H1 (cell line): ENCODE results near the gene SPATA32. TPM values are rescaled to one million over a fixed set of nuclear protein-coding genes. Genes with fewer than 3 reads are reported as not detected.

Experiments used
- CBX5 ChIP-seq: fragments of 300-800, 300-1000 bp; sonication (generic); IDR thresholded peaks from 2 replicates; pipeline ENCODE4 v1.7.1; 2016; ENCODE audit warnings: antibody characterized with exemption, low read length, low read depth
- CREB1 ChIP-seq: IDR thresholded peaks from 2 replicates; pipeline ENCODE4 v1.6.1; 2012; ENCODE audit warnings: inconsistent platforms
- HDAC2 ChIP-seq, 2 experiments: fragments of 300-600 bp in 1 of 2; sonication (generic) in 1 of 2; IDR thresholded peaks; 2 replicates each; pipeline ENCODE4 v1.6.1; 2011 to 2012; ENCODE audit warnings: low read depth in 2 of 2, low read length in 2 of 2, mild to moderate bottlenecking in 2 of 2, moderate library complexity in 2 of 2, borderline replicate concordance in 1 of 2, inconsistent platforms in 1 of 2
- NANOG ChIP-seq: IDR thresholded peaks from 2 replicates; pipeline ENCODE4 v1.6.1; 2011; ENCODE audit warnings: low read length, low read depth, mild to moderate bottlenecking, inconsistent platforms; ENCODE audit not compliant: insufficient read depth, poor library complexity, severe bottlenecking
- POU5F1 ChIP-seq: IDR thresholded peaks from 2 replicates; pipeline ENCODE4 v1.6.1; 2011; ENCODE audit warnings: low read depth, mild to moderate bottlenecking, low read length, moderate library complexity
- TCF12 ChIP-seq: IDR thresholded peaks from 2 replicates; pipeline ENCODE4 v1.6.1; 2011; ENCODE audit warnings: low read depth, mild to moderate bottlenecking, low read length
- polyA plus RNA-seq, 7 experiments: library from polyadenylated mRNA; depleted of rRNA in 3 of 7; stranded (reverse) in 5 of 7; unstranded in 2 of 7; fragments of >200 nt in 5 of 7; fragments of 200-250 nt in 2 of 7; gene quantifications; 1 replicate in 5 of 7; 2 replicates in 1 of 7; 4 replicates in 1 of 7; pipeline versions ENCODE4 v1.2.1 to v1.2.3, GENCODE V29; 2011 to 2013; ENCODE audit warnings: missing spikeins in 2 of 7, mixed read lengths in 2 of 7
- total RNA-seq: library from RNA; stranded (reverse); fragmentation: NEBNext Ultra II Directional; extraction: Animal tissue kit (Norgen Biotek cat#: 25700); gene quantifications from 2 replicates; pipeline ENCODE4 v1.2.1, GENCODE V29; 2021

SPATA32 gene
- total and polyA plus RNA-seq, 2 of the 8 experiments (the other 6 are each of a cell fraction or from before 2014, with no cell fraction given), result 0.24 TPM; not detected in 1

GRCh38 chr17:45282683-45283644 lies 21.1 kb upstream of the SPATA32 start (continued):
- TF ChIP-seq TCF12, result no peak
- TF ChIP-seq POU5F1, result no peak
- TF ChIP-seq CREB1, result no peak
- no peak for TF ChIP-seq CBX5
- no peak for TF ChIP-seq NANOG
- TF ChIP-seq HDAC2 (IDR thresholded peaks at IDR 0.05; ENCODE audit: borderline replicate concordance in 1 of 2, low read depth in 2 of 2, low read length in 2 of 2), result no peak
